IMR-90 (cell line): ENCODE results near the gene PRKCH. TPM values are rescaled to one million over a fixed set of nuclear protein-coding genes. Genes with fewer than 3 reads are reported as not detected.

Experiments
- ATAC-seq: fragments of 200-7000 bp; cut with Tn5 transposase; 2 replicates; pipeline ENCODE4 v1.9.1; 2020; ENCODE audit warnings: low read depth, mild to moderate bottlenecking, moderate library complexity
- BruUV-seq: library from RNA; stranded (reverse); fragments of 400-500 nt; replicated peaks from 2 replicates; lab custom pipeline; 2021; lab: Mats Ljungman, UMichigan
- CTCF ChIA-PET: fragments of 300-600 bp; formaldehyde crosslinking; extraction: SDS; loops from one replicate; lab custom pipeline; 2021; ENCODE audit warnings: antibody characterized with exemption; lab: Yijun Ruan, JAX
- POLR2A ChIA-PET: fragments of 300-600 bp; sonication (Branson Sonifier 250); formaldehyde crosslinking; loops from one replicate; lab custom pipeline; 2022; ENCODE audit warnings: antibody characterized with exemption; ENCODE audit not compliant: unreplicated experiment; lab: Charles Lee
- DNase-seq: peaks from one replicate; pipeline ENCODE4 v3.0.0; 2013
- H2AFZ ChIP-seq: replicated peaks from 2 replicates; pipeline ENCODE3; 2013; ENCODE audit warnings: low read length, mild to moderate bottlenecking; ENCODE audit not compliant: poor library complexity
- H2AK5ac ChIP-seq: 2 replicates; pipeline ENCODE4 v1.6.1; 2013; ENCODE audit warnings: low read depth, low read length, inconsistent platforms
- H2AK9ac ChIP-seq: replicated peaks from 2 replicates; pipeline ENCODE3; 2013; ENCODE audit warnings: mild to moderate bottlenecking, low read depth, low read length, moderate library complexity; ENCODE audit not compliant: poor library complexity
- H2BK120ac ChIP-seq: 2 replicates; pipeline ENCODE4 v1.6.1; 2013; ENCODE audit warnings: low read depth, low read length, inconsistent platforms
- H2BK15ac ChIP-seq: 3 replicates; pipeline ENCODE4 v1.6.1; 2013; ENCODE audit warnings: low read depth, low read length, inconsistent platforms
- H2BK20ac ChIP-seq: 2 replicates; pipeline ENCODE4 v1.6.1; 2013; ENCODE audit warnings: low read depth, mild to moderate bottlenecking, inconsistent platforms, low read length, moderate library complexity
- H2BK5ac ChIP-seq: 2 replicates; pipeline ENCODE4 v1.6.1; 2013; ENCODE audit warnings: mild to moderate bottlenecking, low read depth, low read length, inconsistent platforms; ENCODE audit not compliant: poor library complexity, severe bottlenecking
- H3K14ac ChIP-seq: replicated peaks from 2 replicates; pipeline ENCODE4 v1.6.1; 2013; ENCODE audit warnings: low read depth, low read length, inconsistent platforms
- H3K18ac ChIP-seq: 2 replicates; pipeline ENCODE4 v1.6.1; 2013; ENCODE audit warnings: low read depth, low read length, control low read depth
- H3K23ac ChIP-seq: 2 replicates; pipeline ENCODE4 v1.6.1; 2013; ENCODE audit warnings: low read depth, low read length, inconsistent platforms
- H3K27ac ChIP-seq: 2 replicates; pipeline ENCODE4 v1.5.1; 2013; ENCODE audit warnings: mild to moderate bottlenecking, control low read depth, low read length; ENCODE audit not compliant: insufficient read depth
- H3K27me3 ChIP-seq: 2 replicates; pipeline ENCODE4 v1.6.1; 2013; ENCODE audit warnings: low read length; ENCODE audit not compliant: control insufficient read depth, insufficient read depth
- H3K36me3 ChIP-seq: 2 replicates; pipeline ENCODE4 v1.6.1; 2013; ENCODE audit warnings: low read length, mixed read lengths; ENCODE audit not compliant: control insufficient read depth, insufficient read depth
- H3K4ac ChIP-seq: 2 replicates; pipeline ENCODE4 v1.6.1; 2013; ENCODE audit warnings: low read depth, low read length, inconsistent platforms
- H3K4me1 ChIP-seq: 2 replicates; pipeline ENCODE4 v1.6.1; 2013; ENCODE audit warnings: low read length, mixed read lengths; ENCODE audit not compliant: control insufficient read depth, insufficient read depth
- H3K4me2 ChIP-seq: 2 replicates; pipeline ENCODE4 v1.6.1; 2013; ENCODE audit warnings: low read depth, mild to moderate bottlenecking, control low read depth, low read length, moderate library complexity
- H3K4me3 ChIP-seq: 2 replicates; pipeline ENCODE4 v1.5.1; 2013; ENCODE audit warnings: low read depth, mild to moderate bottlenecking, control low read depth, low read length, moderate library complexity; ENCODE audit not compliant: insufficient read depth
- H3K56ac ChIP-seq: 2 replicates; pipeline ENCODE4 v1.6.1; 2013; ENCODE audit warnings: low read length, inconsistent platforms; ENCODE audit not compliant: insufficient read depth; ENCODE audit errors: extremely low read depth
- H3K79me1 ChIP-seq, 2 experiments: 2 replicates each; pipeline ENCODE4 v1.6.1; 2013; ENCODE audit warnings: low read length in 2 of 2, inconsistent platforms in 1 of 2, low read depth in 1 of 2
- H3K9ac ChIP-seq: 2 replicates; pipeline ENCODE4 v1.6.1; 2013; ENCODE audit warnings: low read depth, low read length, control low read depth
- H3K9me1 ChIP-seq: 2 replicates; pipeline ENCODE4 v1.6.1; 2013; ENCODE audit warnings: low read length, inconsistent platforms; ENCODE audit not compliant: insufficient read depth
- H3K9me3 ChIP-seq: 2 replicates; pipeline ENCODE4 v1.6.1; 2013; ENCODE audit warnings: low read length; ENCODE audit not compliant: control insufficient read depth, insufficient read depth
- H4K20me1 ChIP-seq: 2 replicates; pipeline ENCODE4 v1.6.1; 2013; ENCODE audit warnings: low read length, inconsistent platforms; ENCODE audit not compliant: insufficient read depth
- H4K5ac ChIP-seq: 2 replicates; pipeline ENCODE4 v1.6.1; 2013; ENCODE audit warnings: mild to moderate bottlenecking, low read depth, low read length, control low read depth
- H4K8ac ChIP-seq, 2 experiments: 2 replicates each; pipeline ENCODE4 v1.6.1; 2013; ENCODE audit warnings: low read depth in 2 of 2, low read length in 2 of 2, control low read depth in 1 of 2, inconsistent platforms in 1 of 2
- H4K91ac ChIP-seq: 2 replicates; pipeline ENCODE4 v1.6.1; 2013; ENCODE audit warnings: low read depth, low read length, inconsistent platforms; ENCODE audit not compliant: insufficient read depth
- CEBPB ChIP-seq: IDR thresholded peaks from 2 replicates; pipeline ENCODE4 v1.6.1; 2012; ENCODE audit warnings: low read depth, low read length, improper control_type of control experiment
- POLR2A ChIP-seq: IDR thresholded peaks from 2 replicates; pipeline ENCODE4 v1.6.1; 2012; ENCODE audit warnings: mild to moderate bottlenecking, low read depth, low read length
- RFX5 ChIP-seq: IDR thresholded peaks from 2 replicates; pipeline ENCODE4 v1.8.0; 2012; ENCODE audit warnings: low read depth, mild to moderate bottlenecking, low read length, moderate library complexity
- WGBS, 2 experiments: methylation state at CpG; one replicate each; pipeline versions ENCODE4 v1.1.5 to v1.1.7; 2013; ENCODE audit warnings: missing lambda C conversion rate in 2 of 2; ENCODE audit not compliant: insufficient read length in 1 of 2; ENCODE audit errors: extremely low coverage in 2 of 2; 5-methylcytosine and 5-hydroxymethylcytosine counted together
- dilution Hi-C: fragments of 300-500 bp; cut with HindIII; formaldehyde crosslinking; loops from one replicate; pipeline ENCODE4 v1.14.3; 2018; ENCODE audit warnings: low sequenced_read_pairs; ENCODE audit not compliant: unreplicated experiment
- in situ Hi-C: fragments of 300-500 bp; cut with MboI; formaldehyde crosslinking; loops from 3 replicates; pipeline ENCODE4 v1.14.3; 2019; ENCODE audit warnings: low sequenced_read_pairs, inconsistent platforms, mixed read lengths
- intact Hi-C: fragments of 100-400 bp; cut with micrococcal nuclease; formaldehyde crosslinking; loops from 2 replicates; pipeline ENCODE4 v1.10.0; 2022
- polyA plus RNA-seq, 3 experiments: library from polyadenylated mRNA; depleted of rRNA; stranded (reverse); fragments of >200 nt; gene quantifications; 2 replicates each; pipeline ENCODE4 v1.2.3, GENCODE V29; 2012; ENCODE audit warnings: low replicate concordance in 1 of 3
- total RNA-seq: library from RNA; depleted of rRNA; stranded (reverse); fragments of >200 nt; gene quantifications from 2 replicates; pipeline ENCODE4 v1.2.3, GENCODE V29; 2012
- TF ChIP-seq, protein P1 (sequence below): conservative IDR thresholded peaks from 2 replicates; pipeline ENCODE4 v1.5.1; 2012; ENCODE audit warnings: mild to moderate bottlenecking, low read depth, low read length, improper control_type of control experiment
- TF ChIP-seq, protein P2 (sequence below): fragments of 150-350 bp; IDR thresholded peaks from 2 replicates; pipeline ENCODE4 v1.6.1; 2016; ENCODE audit warnings: low read depth, mild to moderate bottlenecking, low read length, moderate library complexity, borderline replicate concordance

Gene PRKCH
- total and polyA plus RNA-seq, 2 of the 4 experiments (the other 2 are of a cell fraction) = 1.6 to 2.3 TPM

DNA sequence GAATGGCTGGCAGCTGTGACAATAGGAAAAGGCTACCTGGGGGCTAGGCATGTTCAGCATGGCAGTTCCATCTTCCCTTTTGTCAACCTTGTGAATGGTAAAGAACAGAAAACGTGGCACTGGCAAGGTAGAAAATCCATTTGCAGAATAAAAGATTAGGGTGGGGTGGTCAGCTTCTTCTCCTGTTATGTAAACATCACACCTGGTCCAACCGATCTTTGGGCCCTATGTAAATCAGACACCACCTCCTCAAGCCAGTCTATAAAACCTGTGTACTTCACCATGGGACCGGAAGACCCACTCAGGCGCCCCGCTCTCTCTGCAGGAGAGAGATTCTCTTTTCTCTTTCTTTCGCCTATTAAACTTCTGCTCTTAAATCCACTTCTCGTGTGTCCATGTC, 20.6 kb upstream of the PRKCH start:
- ChIA-PET CTCF (no interaction called here), POLR2A (no interaction called here)
- no peak for ATAC-seq
- no peak overlapping the region for H3K9ac ChIP-seq
- no peak overlapping the region for H3K18ac ChIP-seq
- no peak overlapping the region for H4K8ac ChIP-seq
- no TSS peak for BruUV-seq
- H3K36me3 ChIP-seq = no peaks in the 10 kb centered on the region
- no peak overlapping the region for H2BK120ac ChIP-seq
- H3K79me1 ChIP-seq = no peaks in the 10 kb centered on the region
- dilution Hi-C loops (no loop called here), intact Hi-C loops (no loop called here), in situ Hi-C loops (no loop called here)
- no peak overlapping the region for H3K4me3 ChIP-seq
- H3K9me1 ChIP-seq = no peaks in the 10 kb centered on the region
- H4K91ac ChIP-seq = no peak overlapping the region
- no peak overlapping the region for H2BK5ac ChIP-seq
- no peaks in the 10 kb centered on the region for H4K20me1 ChIP-seq
- no peak overlapping the region for H2AK5ac ChIP-seq
- peak overlapping the region; percentile 6; the same call in 1 of the 2 replicates for H3K56ac ChIP-seq
- no peak overlapping the region for H2AK9ac ChIP-seq
- TF ChIP-seq, protein P1, sequence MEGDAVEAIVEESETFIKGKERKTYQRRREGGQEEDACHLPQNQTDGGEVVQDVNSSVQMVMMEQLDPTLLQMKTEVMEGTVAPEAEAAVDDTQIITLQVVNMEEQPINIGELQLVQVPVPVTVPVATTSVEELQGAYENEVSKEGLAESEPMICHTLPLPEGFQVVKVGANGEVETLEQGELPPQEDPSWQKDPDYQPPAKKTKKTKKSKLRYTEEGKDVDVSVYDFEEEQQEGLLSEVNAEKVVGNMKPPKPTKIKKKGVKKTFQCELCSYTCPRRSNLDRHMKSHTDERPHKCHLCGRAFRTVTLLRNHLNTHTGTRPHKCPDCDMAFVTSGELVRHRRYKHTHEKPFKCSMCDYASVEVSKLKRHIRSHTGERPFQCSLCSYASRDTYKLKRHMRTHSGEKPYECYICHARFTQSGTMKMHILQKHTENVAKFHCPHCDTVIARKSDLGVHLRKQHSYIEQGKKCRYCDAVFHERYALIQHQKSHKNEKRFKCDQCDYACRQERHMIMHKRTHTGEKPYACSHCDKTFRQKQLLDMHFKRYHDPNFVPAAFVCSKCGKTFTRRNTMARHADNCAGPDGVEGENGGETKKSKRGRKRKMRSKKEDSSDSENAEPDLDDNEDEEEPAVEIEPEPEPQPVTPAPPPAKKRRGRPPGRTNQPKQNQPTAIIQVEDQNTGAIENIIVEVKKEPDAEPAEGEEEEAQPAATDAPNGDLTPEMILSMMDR = no peak
- TF ChIP-seq POLR2A (no peak), RFX5 (no peak), CEBPB (no peak)
- TF ChIP-seq, protein P2, sequence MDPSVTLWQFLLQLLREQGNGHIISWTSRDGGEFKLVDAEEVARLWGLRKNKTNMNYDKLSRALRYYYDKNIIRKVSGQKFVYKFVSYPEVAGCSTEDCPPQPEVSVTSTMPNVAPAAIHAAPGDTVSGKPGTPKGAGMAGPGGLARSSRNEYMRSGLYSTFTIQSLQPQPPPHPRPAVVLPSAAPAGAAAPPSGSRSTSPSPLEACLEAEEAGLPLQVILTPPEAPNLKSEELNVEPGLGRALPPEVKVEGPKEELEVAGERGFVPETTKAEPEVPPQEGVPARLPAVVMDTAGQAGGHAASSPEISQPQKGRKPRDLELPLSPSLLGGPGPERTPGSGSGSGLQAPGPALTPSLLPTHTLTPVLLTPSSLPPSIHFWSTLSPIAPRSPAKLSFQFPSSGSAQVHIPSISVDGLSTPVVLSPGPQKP = no peak
- no peak overlapping the region for H4K5ac ChIP-seq
- no peak overlapping the region for H2BK15ac ChIP-seq
- no peak overlapping the region for H3K4ac ChIP-seq
- no peak overlapping the region for H3K23ac ChIP-seq
- H3K27me3 ChIP-seq = peaks cover 16% of the 10 kb centered on the region
- no peaks in the 10 kb centered on the region; the same call in 1 of the 2 replicates for H3K9me3 ChIP-seq
- no peak overlapping the region for H3K4me2 ChIP-seq
- H3K14ac ChIP-seq = no peak overlapping the region
- no peak overlapping the region for H2BK20ac ChIP-seq
- DNase-seq = no peak
- no peak overlapping the region for H3K27ac ChIP-seq
- no peak overlapping the region for H2AFZ ChIP-seq
- H3K4me1 ChIP-seq = no peaks in the 10 kb centered on the region
- WGBS, 2 experiments = no CpG with 5 or more reads among the region's 7 CpGs
